ENCODE data around the gene SDCBP2.

Gene SDCBP2

DNA sequence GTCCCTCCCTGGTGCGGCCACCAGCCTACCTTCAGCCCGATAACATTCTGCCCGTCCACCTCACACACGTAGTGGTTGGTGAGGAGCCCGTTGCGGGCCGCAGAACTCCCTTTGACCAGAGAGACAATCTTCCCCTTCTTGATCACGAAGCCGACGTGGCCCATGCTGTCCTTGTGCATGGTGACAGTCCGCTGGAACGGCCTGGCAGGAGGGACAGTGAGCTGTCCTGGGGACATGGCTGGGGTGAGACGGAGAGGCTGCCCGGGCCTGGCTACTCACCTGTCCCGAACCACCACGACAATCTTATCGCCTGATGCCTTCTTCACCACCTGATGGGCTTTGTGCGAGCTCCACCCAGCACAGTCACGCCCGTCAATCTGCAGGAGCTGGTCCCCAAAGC, 16.6 kb downstream of the SDCBP2 start:
- no peak for DNase-seq (ENCODE audit: low read depth)

GRCh38 chr20:1310506-1311190, 18.3 kb downstream of the SDCBP2 start:
- DNase-seq (ENCODE audit: low read depth) = no peak

DNA sequence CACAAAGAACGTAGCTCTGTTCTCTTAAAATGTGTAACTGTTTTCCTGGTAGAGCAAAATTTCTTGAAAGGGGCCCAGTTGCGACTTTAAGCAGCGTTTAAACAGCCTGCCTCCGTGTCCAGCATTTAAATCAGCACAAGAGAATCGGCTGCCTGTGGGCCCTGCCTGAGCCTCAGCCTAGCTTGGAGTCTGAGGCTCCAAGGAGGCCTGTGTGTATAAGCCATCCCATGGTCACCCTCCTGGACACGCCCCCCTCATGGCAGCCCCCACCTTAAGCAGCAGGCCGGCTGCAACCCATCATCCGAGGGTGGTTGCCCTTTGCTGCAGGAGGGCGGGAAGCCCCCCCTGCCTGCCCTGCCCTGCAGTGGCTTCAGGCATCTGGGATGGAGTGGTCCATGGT, 18.9 kb downstream of the SDCBP2 start:
- no peak for DNase-seq (ENCODE audit: low read depth)

- DNase-seq (ENCODE audit: low read depth) = no peak
Measured at GRCh38 chr20:1309439-1309847, 19.5 kb downstream of the SDCBP2 start.

- no peak for DNase-seq (ENCODE audit: low read depth)
Measured at GRCh38 chr20:1308702-1309095, 20.2 kb downstream of the SDCBP2 start.

DNA sequence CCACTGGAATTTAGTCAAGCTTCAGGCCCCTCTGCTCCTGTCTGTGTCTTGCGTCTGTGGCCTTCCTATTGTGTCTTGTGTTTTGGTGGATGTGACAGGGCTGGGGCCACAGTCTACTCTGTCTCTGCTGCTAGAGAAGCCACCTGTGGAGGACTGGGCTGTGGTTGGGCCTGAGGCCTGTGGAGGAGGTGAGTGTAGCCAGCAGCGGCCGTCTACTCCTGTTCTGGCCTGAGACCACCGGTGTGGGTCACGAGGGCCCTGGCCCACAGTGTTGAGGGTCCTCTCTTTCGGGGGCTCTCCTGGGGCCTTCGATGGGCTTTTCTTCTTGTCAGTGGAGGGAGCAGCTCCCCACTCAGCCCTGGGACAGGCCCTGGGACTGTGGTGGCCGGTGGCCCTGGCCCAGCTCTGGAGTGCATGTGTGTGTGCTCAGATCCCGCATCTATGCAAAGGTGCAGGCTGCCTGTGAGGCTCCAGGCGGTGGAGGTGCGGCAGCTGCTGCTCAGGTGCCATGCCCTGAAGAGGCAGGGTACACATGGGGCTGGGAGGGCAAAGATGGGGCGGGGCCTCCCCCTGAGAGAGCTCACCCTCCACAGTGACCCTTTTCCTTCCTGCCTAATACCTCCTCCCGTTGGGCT, 20.8 kb downstream of the SDCBP2 start:
- no peak for DNase-seq (ENCODE audit: low read depth)

DNA sequence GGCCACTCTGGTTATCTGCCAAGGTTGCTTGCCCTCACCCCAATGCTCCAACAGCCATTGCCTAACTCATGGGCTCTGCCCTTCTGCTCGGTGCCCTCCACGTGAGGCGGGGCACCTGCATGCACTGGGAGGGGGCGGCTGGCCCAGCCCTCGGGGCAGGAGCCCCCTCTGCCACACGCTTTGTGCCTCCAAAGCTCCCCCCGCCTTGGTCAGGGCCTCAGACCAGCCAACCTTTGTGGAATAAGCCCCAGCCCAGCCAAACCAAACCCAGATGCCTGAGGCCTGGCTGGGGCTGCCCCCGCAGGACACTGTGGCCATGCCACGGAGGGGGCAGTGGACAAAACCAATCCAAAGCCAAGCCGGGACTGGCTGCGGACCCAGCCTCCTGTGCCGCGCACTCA, 21.4 kb downstream of the SDCBP2 start:
- no peak for DNase-seq (ENCODE audit: low read depth)

- no peak for DNase-seq (ENCODE audit: low read depth)
Measured at GRCh38 chr20:1307171-1307570, 21.8 kb downstream of the SDCBP2 start.

- DNase-seq (ENCODE audit: low read depth) = no peak
Measured at GRCh38 chr20:1306316-1307135, 22.4 kb downstream of the SDCBP2 start.

DNA sequence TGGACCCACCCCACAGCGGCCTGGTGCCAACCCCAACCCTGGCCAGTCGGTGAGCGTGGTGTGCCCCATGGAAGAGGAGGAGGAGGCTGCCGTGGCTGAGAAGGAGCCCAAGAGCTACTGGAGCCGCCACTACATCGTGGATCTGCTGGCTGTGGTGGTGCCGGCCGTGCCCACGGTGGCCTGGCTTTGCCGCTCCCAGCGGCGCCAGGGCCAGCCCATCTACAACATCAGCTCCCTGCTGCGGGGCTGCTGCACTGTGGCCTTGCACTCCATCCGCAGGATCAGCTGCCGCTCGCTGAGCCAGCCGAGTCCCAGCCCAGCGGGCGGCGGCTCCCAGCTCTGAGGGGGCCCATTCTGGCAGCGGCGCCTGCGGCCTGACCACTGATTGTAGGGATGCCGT, 23.2 kb downstream of the SDCBP2 start:
- DNase-seq (ENCODE audit: low read depth) = no peak

DNA sequence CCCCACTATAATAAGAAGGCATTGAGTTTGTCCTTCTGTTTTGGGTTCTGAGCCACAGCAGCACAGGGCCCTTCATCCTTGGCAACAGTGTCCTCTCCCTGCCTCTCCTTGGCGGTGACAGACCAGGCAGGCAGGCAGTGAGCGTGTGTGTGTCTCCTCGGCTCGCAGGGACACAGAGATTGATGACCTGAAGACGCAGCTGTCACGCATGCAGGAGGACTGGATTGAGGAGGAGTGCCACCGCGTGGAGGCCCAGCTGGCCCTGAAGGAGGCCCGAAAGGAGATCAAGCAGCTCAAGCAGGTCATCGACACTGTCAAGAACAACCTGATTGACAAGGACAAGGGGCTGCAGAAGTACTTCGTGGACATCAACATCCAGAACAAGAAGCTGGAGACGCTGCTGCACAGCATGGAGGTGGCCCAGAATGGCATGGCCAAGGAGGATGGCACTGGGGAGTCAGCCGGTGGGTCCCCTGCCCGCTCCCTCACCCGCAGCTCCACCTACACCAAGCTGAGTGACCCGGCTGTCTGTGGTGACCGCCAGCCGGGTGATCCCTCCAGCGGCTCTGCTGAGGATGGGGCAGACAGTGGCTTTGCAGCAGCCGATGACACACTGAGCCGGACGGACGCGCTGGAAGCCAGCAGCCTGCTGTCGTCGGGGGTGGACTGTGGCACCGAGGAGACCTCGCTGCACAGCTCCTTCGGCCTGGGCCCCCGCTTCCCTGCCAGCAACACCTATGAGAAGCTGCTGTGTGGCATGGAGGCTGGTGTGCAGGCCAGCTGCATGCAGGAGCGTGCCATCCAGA, 24.0 kb downstream of the SDCBP2 start:
- no peak for DNase-seq (ENCODE audit: low read depth)

GRCh38 chr20:1302685-1303541, 26.0 kb downstream of the SDCBP2 start:
- no peak for DNase-seq (ENCODE audit: low read depth)

DNA sequence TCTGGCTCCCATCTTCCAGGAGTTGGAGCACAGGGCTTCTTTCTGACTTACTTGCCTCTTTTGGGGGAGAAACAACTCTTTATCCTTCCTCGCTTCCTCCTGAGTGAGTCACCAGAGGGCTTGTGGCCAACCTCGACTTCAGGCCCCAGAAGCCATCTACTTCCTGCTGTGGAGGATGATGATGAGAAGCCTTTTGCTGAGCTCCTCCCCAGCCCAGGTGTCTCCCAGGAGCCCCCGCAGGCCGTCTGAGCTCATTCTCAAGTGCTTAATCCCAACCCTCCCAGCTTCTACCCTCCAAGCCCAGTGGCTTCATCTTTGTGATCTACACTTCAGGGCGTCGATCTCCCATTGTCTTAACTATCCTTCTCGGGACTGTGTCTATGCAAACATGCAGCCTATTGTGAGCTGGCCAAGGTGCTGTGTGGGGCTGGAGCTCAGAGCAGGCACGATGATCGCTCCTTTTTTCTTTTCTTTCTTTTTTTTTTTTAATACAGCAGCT, 27.9 kb downstream of the SDCBP2 start:
- DNase-seq (ENCODE audit: low read depth) = peak; percentile 16

DNA sequence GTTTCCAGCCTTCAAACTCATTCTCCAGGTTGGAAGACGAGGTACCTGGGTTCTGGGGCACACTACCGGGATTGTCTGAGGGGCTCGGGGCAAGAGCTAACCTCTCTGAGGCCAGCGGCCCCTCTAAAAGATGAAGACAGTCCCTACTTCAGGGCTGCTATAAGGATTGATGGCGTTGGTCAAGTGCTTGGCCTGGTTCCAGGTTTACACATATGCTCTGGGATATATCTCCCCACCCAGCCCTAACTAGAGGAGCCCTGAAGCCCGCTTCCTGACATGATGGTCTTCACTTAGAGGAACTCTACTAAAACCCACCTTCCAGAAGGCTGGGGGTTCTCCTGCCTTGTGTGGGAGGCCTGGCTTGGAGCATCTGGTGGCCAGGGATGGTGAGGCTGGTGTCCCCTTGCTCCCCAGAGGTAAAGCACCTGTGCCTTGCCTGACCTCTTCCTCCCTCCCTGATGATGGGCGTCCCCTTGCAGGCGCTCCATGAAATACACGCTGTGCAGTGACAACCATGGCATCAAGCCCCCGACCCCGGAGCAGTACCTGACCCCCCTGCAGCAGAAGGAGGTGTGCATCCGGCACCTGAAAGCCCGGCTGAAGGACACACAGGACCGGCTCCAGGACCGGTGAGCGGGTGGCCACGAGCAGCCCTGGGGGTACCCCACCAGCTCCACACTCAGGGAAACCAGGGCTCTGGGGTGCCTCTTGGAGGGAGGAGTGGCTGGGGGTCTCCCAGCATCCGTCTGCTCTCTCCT, 28.7 kb downstream of the SDCBP2 start:
- DNase-seq (ENCODE audit: low read depth) = no peak

DNA sequence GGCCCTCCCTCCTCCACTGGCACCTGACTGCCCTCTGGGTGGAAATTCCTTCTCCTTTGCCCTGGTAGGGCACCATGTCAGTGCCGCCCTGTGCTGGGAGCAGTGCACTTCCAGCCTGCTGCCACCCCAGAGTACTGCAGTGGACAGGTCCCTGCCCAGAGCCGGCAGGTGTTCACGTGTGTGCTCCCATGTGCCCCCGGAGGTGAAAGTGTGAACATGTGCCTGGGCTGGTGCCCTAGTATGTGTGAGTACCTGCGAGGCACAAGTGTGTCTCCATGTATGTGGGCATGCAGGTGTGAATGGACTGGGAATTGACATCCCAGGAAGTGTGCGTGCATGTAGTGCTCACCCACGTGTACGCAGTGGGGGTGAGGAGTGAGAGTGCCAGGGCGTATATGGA, 29.4 kb downstream of the SDCBP2 start:
- no peak for DNase-seq (ENCODE audit: low read depth)

GRCh38 chr20:1298888-1299511, 29.9 kb downstream of the SDCBP2 start:
- no peak for DNase-seq (ENCODE audit: low read depth)

DNA sequence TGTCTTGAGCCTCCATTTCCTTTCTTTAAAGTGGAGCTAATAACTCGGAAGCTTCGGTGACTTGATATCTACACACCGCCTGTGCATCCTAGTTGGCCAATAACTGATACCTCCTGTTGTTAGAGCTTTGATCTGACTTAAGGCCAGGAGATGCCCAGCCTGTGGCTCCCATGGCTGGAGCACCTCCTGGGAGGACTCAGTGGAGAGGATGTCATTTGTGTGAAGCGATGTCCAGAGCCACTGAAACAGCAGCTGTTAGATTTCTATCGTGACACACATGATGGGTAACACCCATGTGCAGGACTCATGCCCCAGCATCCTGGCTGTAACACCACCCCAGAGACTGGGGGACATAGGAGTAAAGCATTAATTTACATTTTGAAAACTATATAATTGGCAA, 30.8 kb downstream of the SDCBP2 start:
- DNase-seq (ENCODE audit: low read depth) = no peak

GRCh38 chr20:1297486-1297885, 31.5 kb downstream of the SDCBP2 start:
- DNase-seq (ENCODE audit: low read depth) = no peak

DNA sequence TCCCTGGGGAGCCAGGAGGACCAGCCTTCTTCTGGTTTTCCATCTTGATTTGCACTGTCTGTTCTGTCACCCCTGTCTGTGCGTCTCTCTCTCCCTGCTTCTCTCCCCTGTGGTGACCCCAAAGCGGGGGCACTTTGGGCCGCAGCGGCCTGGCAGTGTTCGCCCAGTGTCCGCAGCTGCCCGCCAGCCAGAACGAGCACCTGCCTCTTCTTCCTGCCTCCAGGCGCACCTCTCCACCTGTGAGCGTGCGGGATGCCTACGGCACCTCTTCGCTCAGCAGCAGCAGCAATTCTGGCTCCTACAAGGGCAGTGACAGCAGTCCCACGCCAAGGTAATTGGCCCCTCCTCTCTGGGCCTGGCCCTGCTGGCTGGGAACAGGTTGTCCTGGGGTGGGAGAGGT, 32.0 kb downstream of the SDCBP2 start:
- no peak for DNase-seq (ENCODE audit: low read depth)

DNA sequence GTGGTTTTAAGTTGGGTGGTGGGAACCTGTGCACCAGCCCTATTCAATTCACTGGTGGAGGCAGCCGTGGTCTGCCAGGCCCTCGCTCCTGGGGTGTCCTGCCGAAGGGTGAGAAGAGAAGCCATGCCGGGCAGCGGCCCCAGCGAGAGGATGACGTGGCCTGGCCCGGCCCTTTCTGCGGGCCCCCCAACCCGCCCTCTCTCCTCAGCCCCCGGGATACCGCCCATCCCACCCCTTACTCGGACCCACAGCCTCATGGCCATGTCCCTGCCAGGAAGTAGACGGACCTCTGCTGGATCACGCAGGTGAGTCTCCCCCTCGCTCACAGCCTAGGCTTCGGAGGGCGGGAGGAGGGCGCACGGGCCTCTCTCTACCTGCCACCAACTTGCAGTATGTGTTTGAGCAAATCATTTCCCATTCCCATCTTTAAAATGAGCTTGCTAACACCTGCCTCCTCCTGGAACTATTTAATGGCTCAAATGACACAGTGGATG, 32.8 kb downstream of the SDCBP2 start:
- no peak for DNase-seq (ENCODE audit: low read depth)
